Measurements from ENCODE around the gene REN. TPM values are rescaled to one million over a fixed set of nuclear protein-coding genes. Genes with fewer than 3 reads are reported as not detected.

The REN gene
- total and polyA plus RNA-seq, 4 donors, result 0.23 to 0.75 (median 0.29) TPM

GRCh38 chr1:204149635-204150565 is 16.2 kb downstream of the REN start:
- WGBS, 2 donors, result 88 to 90% methylated on average over 16 of the region's 16 CpGs
- DNase-seq (no peak), ATAC-seq (ENCODE audit: insufficient read depth, low FRiP score) (no peak)
- Histone ChIP-seq H3K36me3 (ENCODE audit: control insufficient read depth in 4 of 4, insufficient read depth in 4 of 4, low read length in 4 of 4) (no peaks in the 10 kb centered on the region), H3K27ac (ENCODE audit: low read depth in 1 of 2, low read length in 1 of 2) (no peak overlapping the region), H3K4me3 (no peak overlapping the region), H3K4me1 (ENCODE audit: control insufficient read depth in 5 of 5, insufficient read depth in 5 of 5, low read length in 5 of 5) (peaks cover 0 to 8% (median 3%) of the 10 kb centered on the region in 5 donors), H3K9me3 (ENCODE audit: control insufficient read depth in 4 of 4, insufficient read depth in 3 of 4, low read length in 3 of 4) (no peaks in the 10 kb centered on the region), H3K27me3 (ENCODE audit: control insufficient read depth in 3 of 3, insufficient read depth in 3 of 3, low read length in 2 of 3) (no peaks in the 10 kb centered on the region), H3K9ac (ENCODE audit: insufficient read depth in 1 of 2, low read length in 2 of 2) (no peak overlapping the region)
- no peak for TF ChIP-seq CTCF (IDR thresholded peaks at IDR 0.05; ENCODE audit: control extremely low read depth, extremely low read depth)

- no peaks in the 10 kb centered on the region for H3K27me3 ChIP-seq (ENCODE audit: control insufficient read depth in 3 of 3, insufficient read depth in 3 of 3, low read length in 2 of 3)
- no peak overlapping the region for H3K27ac ChIP-seq (ENCODE audit: low read depth in 1 of 2, low read length in 1 of 2)
- no peak for TF ChIP-seq CTCF (IDR thresholded peaks at IDR 0.05; ENCODE audit: control extremely low read depth, extremely low read depth)
- no peak for DNase-seq
- no peaks in the 10 kb centered on the region for H3K36me3 ChIP-seq (ENCODE audit: control insufficient read depth in 4 of 4, insufficient read depth in 4 of 4, low read length in 4 of 4)
- no peak overlapping the region for H3K9ac ChIP-seq (ENCODE audit: insufficient read depth in 1 of 2, low read length in 2 of 2)
- H3K9me3 ChIP-seq (ENCODE audit: control insufficient read depth in 4 of 4, insufficient read depth in 3 of 4, low read length in 3 of 4), result no peaks in the 10 kb centered on the region
- no peak for ATAC-seq (ENCODE audit: insufficient read depth, low FRiP score)
- H3K4me3 ChIP-seq, result no peak overlapping the region
- peaks cover 0 to 8% (median 3%) of the 10 kb centered on the region in 5 donors for H3K4me1 ChIP-seq (ENCODE audit: control insufficient read depth in 5 of 5, insufficient read depth in 5 of 5, low read length in 5 of 5)
- WGBS, 2 donors, result 51 to 54% methylated on average over 2 of the region's 2 CpGs
These were observed 17.0 kb downstream of the REN start for GRCh38 chr1:204149107-204149506.

GRCh38 chr1:204147406-204148383 is 18.4 kb downstream of the REN start:
- no peak for TF ChIP-seq CTCF (IDR thresholded peaks at IDR 0.05; ENCODE audit: control extremely low read depth, extremely low read depth)
- no peaks in the 10 kb centered on the region for H3K27me3 ChIP-seq (ENCODE audit: control insufficient read depth in 3 of 3, insufficient read depth in 3 of 3, low read length in 2 of 3)
- H3K9ac ChIP-seq (ENCODE audit: insufficient read depth in 1 of 2, low read length in 2 of 2), result no peak overlapping the region
- 87 to 91% methylated on average over 13 of the region's 13 CpGs for WGBS, 2 donors
- peaks cover 0 to 8% (median 3%) of the 10 kb centered on the region in 5 donors for H3K4me1 ChIP-seq (ENCODE audit: control insufficient read depth in 5 of 5, insufficient read depth in 5 of 5, low read length in 5 of 5)
- no peaks in the 10 kb centered on the region for H3K9me3 ChIP-seq (ENCODE audit: control insufficient read depth in 4 of 4, insufficient read depth in 3 of 4, low read length in 3 of 4)
- no peak overlapping the region for H3K27ac ChIP-seq (ENCODE audit: low read depth in 1 of 2, low read length in 1 of 2)
- ATAC-seq (ENCODE audit: insufficient read depth, low FRiP score) (no peak), DNase-seq (no peak)
- no peak overlapping the region for H3K4me3 ChIP-seq
- H3K36me3 ChIP-seq (ENCODE audit: control insufficient read depth in 4 of 4, insufficient read depth in 4 of 4, low read length in 4 of 4), result no peaks in the 10 kb centered on the region
